ENCODE data around the gene NANOS3.

NANOS3 gene

GRCh38 chr19:13890136-13890535 lies 13.2 kb downstream of the NANOS3 start:
- no peak for TF ChIP-seq CTCF (IDR thresholded peaks at IDR 0.05)

GRCh38 chr19:13892870-13893269 lies 15.9 kb downstream of the NANOS3 start:
- TF ChIP-seq CTCF (IDR thresholded peaks at IDR 0.05), result no peak

- no peak for TF ChIP-seq CTCF (IDR thresholded peaks at IDR 0.05)
These were observed 17.6 kb downstream of the NANOS3 start for GRCh38 chr19:13894552-13894951.

- TF ChIP-seq CTCF (IDR thresholded peaks at IDR 0.05), result no peak
These were observed 19.3 kb downstream of the NANOS3 start for GRCh38 chr19:13896227-13896626.

- TF ChIP-seq CTCF (IDR thresholded peaks at IDR 0.05), result no peak
These were observed 22.5 kb downstream of the NANOS3 start for GRCh38 chr19:13899393-13899792.

GRCh38 chr19:13899912-13900584 lies 23.1 kb downstream of the NANOS3 start:
- no peak for TF ChIP-seq CTCF (IDR thresholded peaks at IDR 0.05)

- peak; percentile 34; the same call in 1 of the 2 replicates for TF ChIP-seq CTCF (IDR thresholded peaks at IDR 0.05)
These were observed 26.1 kb downstream of the NANOS3 start for GRCh38 chr19:13902993-13903555.
